ENCODE results near the gene MS4A4A. TPM values are rescaled to one million over a fixed set of nuclear protein-coding genes. Genes with fewer than 3 reads are reported as not detected.

Gene MS4A4A
- total RNA-seq, 4 donors from 2014 or later, result 4.1 to 53.9 (median 7.9) TPM

- 56% methylated on average over 5 of the region's 5 CpGs for whole genome bisulfite sequencing, 2 donors
- Histone ChIP-seq H3K4me1 (no peaks in the 10 kb centered on the region), H3K27ac (no peak overlapping the region), H3K9me3 (no peaks in the 10 kb centered on the region), H3K27me3 (no peaks in the 10 kb centered on the region), H3K36me3 (no peaks in the 10 kb centered on the region), H3K4me3 (replicated peaks in 1 of 3) (no peak overlapping the region)
- no peak for DNase-seq
- TF ChIP-seq, protein P1, sequence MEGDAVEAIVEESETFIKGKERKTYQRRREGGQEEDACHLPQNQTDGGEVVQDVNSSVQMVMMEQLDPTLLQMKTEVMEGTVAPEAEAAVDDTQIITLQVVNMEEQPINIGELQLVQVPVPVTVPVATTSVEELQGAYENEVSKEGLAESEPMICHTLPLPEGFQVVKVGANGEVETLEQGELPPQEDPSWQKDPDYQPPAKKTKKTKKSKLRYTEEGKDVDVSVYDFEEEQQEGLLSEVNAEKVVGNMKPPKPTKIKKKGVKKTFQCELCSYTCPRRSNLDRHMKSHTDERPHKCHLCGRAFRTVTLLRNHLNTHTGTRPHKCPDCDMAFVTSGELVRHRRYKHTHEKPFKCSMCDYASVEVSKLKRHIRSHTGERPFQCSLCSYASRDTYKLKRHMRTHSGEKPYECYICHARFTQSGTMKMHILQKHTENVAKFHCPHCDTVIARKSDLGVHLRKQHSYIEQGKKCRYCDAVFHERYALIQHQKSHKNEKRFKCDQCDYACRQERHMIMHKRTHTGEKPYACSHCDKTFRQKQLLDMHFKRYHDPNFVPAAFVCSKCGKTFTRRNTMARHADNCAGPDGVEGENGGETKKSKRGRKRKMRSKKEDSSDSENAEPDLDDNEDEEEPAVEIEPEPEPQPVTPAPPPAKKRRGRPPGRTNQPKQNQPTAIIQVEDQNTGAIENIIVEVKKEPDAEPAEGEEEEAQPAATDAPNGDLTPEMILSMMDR (IDR thresholded peaks at IDR 0.05), result no peak
- TF ChIP-seq POLR2A (IDR thresholded peaks at IDR 0.05), result no peak
- intact Hi-C loops (cut with DNase I), result no loop called here
These were observed 30.0 kb downstream of the MS4A4A start for GRCh38 chr11:60310407-60310998.

GRCh38 chr11:60314635-60315321 lies 34.3 kb downstream of the MS4A4A start:
- Histone ChIP-seq H3K36me3 (no peaks in the 10 kb centered on the region), H3K27ac (no peak overlapping the region), H3K4me1 (no peaks in the 10 kb centered on the region), H3K9me3 (no peaks in the 10 kb centered on the region), H3K4me3 (replicated peaks in 1 of 3) (no peak overlapping the region), H3K27me3 (no peaks in the 10 kb centered on the region)
- TF ChIP-seq, protein P1 (IDR thresholded peaks at IDR 0.05), result no peak
- TF ChIP-seq POLR2A (IDR thresholded peaks at IDR 0.05), result no peak
- DNase-seq, result no peak
- WGBS, 2 donors, result 47 to 55% methylated on average over 2 of the region's 2 CpGs
- intact Hi-C loops (cut with DNase I), result no loop called here

DNA sequence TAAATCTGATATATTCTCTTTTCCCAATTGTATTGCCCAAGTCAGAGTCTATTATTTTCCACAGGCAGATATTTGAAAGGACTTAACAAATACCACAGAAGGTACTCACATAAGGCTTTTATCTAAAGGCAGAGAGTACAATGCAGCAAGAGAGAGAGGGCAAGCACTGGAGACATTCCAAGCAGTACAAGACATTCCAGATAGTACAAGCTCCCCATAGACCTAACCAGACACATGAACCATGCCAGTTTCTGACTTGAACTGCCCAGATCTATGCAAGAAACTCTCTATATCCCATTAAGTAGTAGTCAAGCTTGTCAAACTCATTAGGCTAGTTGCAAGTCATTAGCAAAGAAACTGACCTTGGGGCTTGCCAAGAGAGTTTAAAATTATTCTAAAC lies 35.4 kb downstream of the MS4A4A start:
- no peak for TF ChIP-seq POLR2A (IDR thresholded peaks at IDR 0.05)
- TF ChIP-seq, protein P1 (IDR thresholded peaks at IDR 0.05), result no peak
- intact Hi-C loops (cut with DNase I), result no loop called here
- Histone ChIP-seq H3K36me3 (no peaks in the 10 kb centered on the region), H3K27me3 (no peaks in the 10 kb centered on the region), H3K27ac (no peak overlapping the region), H3K4me3 (replicated peaks in 1 of 3) (no peak overlapping the region), H3K4me1 (no peaks in the 10 kb centered on the region), H3K9me3 (no peaks in the 10 kb centered on the region)
- no peak for DNase-seq

DNA sequence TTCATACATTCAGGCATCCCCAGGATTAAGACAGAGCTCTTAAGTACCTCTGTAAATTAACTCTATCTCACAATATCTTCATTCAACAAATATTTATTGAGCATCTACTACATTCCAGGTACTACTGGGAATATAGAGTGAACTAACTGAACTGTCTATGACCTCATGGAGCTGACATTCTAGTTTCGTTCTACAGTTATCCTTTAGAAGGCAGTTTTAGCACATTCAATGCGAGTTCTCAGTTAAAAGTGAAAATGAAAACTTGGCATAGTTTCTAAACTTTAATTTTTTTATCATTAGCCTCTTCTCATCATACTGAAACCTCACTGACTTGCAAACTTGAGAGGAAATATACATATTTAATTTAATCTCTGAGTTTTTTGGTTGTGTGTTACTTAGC lies 35.9 kb downstream of the MS4A4A start:
- Histone ChIP-seq H3K4me1 (no peaks in the 10 kb centered on the region), H3K27me3 (no peaks in the 10 kb centered on the region), H3K4me3 (replicated peaks in 1 of 3) (no peak overlapping the region), H3K27ac (no peak overlapping the region), H3K36me3 (no peaks in the 10 kb centered on the region), H3K9me3 (no peaks in the 10 kb centered on the region)
- no peak for DNase-seq
- 52% methylated on average over 2 of the region's 2 CpGs for WGBS, 2 donors
- TF ChIP-seq POLR2A (IDR thresholded peaks at IDR 0.05), result no peak
- TF ChIP-seq, protein P1 (IDR thresholded peaks at IDR 0.05), result no peak
- intact Hi-C loops (cut with DNase I), result no loop called here

- Histone ChIP-seq H3K4me1 (no peaks in the 10 kb centered on the region), H3K27ac (no peak overlapping the region), H3K27me3 (no peaks in the 10 kb centered on the region), H3K36me3 (no peaks in the 10 kb centered on the region), H3K4me3 (replicated peaks in 1 of 3) (no peak overlapping the region), H3K9me3 (no peaks in the 10 kb centered on the region)
- intact Hi-C loops (cut with DNase I), result no loop called here
- DNase-seq, result no peak
- TF ChIP-seq, protein P1 (IDR thresholded peaks at IDR 0.05), result no peak
- no peak for TF ChIP-seq POLR2A (IDR thresholded peaks at IDR 0.05)
- 54 to 74% methylated on average over 2 of the region's 2 CpGs for WGBS, 2 donors
These were observed 38.3 kb downstream of the MS4A4A start for GRCh38 chr11:60318726-60319125.

All from thyroid gland (tissue), 4 donors.